HG02798 (cell line): Measurements from ENCODE around the gene PPP1R15B.

Experiments used
- ATAC-seq: cut with Tn5 transposase; IDR thresholded peaks from one replicate; pipeline ENCODE4 v1.9.1; 2021; ENCODE audit warnings: mild to moderate bottlenecking; ENCODE audit not compliant: unreplicated experiment, poor library complexity

PPP1R15B gene

DNA sequence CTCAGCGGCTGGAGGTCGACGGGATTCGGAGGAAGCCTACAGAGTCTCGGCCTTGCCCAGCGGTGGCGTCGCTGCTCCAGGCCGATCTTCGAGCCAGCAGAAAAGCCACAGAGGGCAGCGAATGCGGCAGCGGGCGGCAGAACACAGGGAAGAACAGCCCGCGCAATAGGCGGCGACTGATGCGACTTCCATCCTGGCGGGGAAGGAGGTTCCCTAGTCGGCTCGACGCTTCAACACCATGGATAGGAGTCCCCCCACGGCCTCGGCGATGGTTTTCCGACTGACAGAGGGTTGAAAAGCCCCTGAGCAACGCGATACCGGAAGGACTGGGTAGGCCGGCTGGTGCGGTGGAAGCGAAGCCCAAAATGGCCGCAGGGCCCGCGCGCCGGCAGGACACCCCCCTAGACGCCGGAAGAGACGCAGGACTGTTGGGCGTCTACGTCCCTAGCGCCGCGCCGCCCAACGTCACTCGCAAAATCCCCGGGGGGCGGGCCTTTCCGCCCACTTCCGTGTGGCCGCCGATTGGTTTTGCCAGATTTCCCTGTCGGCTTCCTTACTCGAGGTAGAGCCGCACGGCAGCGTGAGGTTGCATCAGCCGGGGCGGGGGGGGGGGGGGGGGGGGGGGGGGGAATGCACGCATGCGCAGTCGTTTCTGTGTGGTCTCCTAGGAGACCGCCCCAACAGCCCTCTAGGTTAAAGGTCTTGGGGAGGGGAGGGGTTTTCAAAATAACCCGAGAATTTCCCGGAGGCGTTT is at the start of gene PPP1R15B:
Gene PPP1R15B, minus strand, starts transcription at position 367 of the 754 bp plus-strand sequence. CDS start 406 bp downstream, outside the sequence.
- ATAC-seq = peak; percentile 96

- no peak for ATAC-seq
Observed at GRCh38 chr1:204460346-204460745, 48.7 kb upstream of the PPP1R15B start.

DNA sequence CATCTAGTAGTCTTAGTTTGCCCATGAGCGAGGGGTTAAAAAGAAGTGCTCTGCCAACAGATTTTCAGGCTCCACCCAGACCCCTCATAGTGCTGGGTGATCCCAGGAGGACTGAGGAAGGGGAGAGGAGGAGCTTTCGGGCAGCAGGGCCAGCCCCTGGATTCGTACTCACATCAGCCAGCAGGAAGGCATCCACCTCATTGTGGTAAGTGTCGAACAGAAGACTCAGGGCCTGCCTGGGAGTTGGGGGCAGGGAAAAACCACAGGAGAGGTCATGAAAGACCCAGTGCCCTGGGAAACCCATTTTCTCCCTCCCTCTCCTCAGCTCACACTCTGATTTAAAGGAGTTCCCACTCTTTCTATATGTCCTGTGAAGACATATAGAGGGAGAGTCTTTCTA is 48.1 kb upstream of the PPP1R15B start:
- ATAC-seq = no peak

GRCh38 chr1:204457666-204458065 is 46.0 kb upstream of the PPP1R15B start:
- ATAC-seq = no peak

- ATAC-seq = no peak
Observed at GRCh38 chr1:204456826-204457442, 45.3 kb upstream of the PPP1R15B start.

GRCh38 chr1:204455831-204456145 is 44.2 kb upstream of the PPP1R15B start:
- ATAC-seq = no peak

GRCh38 chr1:204455063-204455830 is 43.6 kb upstream of the PPP1R15B start:
- ATAC-seq = no peak

DNA sequence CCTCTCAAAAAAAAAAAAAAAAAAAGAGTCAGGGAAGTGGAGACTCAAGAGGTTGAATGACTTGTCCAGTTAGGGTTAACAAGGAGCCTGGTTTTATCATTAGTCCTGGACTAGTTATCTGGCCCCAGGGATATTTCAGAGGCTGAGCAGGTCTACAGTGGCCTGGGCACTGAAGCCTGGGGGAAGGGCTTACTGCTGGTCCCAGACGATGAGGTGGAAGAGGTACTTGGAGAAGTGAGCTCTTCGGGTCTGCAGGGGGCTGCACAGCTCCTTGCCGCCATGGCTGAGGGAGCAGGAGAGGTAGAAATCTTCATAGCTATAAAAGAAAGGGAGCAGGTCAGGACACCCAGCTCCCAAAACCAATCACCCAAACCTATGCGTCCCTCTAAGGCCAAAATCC is 42.9 kb upstream of the PPP1R15B start:
- ATAC-seq = no peak

DNA sequence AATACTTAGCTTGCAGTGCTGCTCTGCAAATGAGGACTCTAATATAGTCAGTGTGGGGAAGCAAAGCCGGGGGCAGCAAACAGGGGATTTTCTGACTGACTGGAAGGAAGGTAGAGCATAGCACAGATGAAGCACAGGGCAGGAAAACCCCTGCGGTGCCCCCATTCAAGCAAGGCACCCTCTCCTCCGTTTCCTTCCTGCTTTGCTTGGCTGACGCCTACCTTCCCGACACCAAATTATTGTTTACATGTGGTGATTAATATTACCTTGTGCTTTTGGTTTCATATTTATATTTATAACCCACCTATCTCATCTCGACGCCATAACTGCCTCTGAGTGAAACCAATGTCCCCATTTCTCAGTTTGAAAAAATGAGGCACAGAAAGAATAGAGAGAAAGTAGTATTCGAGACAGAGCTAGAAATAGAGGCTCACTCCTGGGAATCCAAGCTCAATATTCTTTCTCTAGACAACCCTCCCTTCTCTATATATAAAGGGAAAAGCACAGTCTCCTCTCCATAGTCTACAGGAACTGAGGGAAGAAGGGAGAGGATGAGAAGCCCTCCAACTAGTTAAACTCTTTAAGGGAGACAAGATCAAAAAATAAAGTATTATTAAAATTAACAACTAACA is 41.6 kb upstream of the PPP1R15B start:
- ATAC-seq = peak; percentile 71

GRCh38 chr1:204451352-204452124 is 39.9 kb upstream of the PPP1R15B start:
- no peak for ATAC-seq

GRCh38 chr1:204450461-204451257 is 39.0 kb upstream of the PPP1R15B start:
- ATAC-seq = no peak

GRCh38 chr1:204449678-204450280 is 38.2 kb upstream of the PPP1R15B start:
- no peak for ATAC-seq

GRCh38 chr1:204448991-204449677 is 37.5 kb upstream of the PPP1R15B start:
- ATAC-seq = no peak

DNA sequence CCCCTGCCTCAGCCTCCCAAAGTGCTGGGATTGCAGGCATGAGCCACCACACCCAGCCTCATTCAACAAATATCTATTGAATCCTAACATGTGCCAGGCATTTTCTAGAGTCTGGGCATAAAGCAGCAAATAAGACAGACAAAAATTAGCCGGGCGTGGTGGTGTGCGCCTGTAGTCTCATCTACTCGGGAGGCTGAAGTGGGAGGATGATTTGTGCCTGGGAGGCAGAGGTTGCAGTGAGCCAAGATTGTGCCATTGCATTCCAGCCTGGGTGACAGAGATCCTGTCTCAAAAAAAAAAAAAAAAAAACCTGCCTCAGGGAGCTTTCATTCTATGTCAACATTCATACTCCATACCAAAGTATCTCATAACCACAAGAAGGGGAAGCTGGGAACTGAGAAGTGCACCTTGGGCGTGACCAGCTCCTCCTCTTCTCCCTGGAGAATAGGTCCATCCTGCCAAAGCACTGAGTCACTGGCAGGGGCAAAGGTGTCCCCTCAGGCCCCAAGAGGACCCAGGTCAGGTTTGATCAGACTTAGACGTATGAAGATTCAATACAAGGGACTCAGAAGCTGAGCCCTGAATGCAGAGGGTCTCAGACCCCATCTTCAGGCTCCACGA is 36.8 kb upstream of the PPP1R15B start:
- ATAC-seq = no peak

DNA sequence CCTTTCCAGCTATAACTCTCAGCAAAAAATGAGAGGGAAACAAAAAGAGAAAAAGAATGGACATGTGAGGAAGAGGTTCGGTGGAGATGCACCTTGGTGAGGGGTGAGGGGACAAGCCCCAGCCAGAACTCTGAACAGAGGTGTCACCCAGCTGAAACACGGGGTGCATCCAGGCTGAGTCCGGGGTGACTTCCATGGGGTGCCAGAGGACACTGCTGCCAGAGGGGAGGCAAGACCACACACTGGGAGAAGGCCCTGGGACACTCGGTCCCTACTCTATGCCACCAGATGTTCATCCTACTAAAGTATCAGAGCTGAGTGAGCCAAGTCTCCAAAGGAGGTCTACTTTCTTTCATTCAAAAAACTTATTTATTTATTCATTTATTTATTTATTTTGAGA is 36.1 kb upstream of the PPP1R15B start:
- no peak for ATAC-seq

DNA sequence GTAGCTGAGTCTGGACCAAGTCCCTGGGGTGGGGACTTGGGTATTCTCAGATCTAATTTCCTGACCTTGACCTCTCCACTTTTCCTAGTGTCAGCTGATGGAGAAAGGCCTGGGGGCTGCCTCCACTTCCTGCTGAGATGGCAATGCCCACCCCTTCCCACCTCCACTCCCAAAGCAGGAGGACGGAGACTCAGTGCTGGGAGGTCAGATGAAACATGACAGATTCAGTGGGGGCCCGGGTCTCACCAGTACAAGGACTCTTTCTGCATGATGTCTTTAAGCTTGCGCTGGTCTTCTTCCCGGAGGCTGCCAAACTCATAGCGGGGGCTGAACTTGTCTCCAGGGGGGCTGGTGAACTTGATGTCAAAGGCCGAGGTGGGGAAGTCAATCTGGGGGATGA is 35.6 kb upstream of the PPP1R15B start:
- no peak for ATAC-seq

DNA sequence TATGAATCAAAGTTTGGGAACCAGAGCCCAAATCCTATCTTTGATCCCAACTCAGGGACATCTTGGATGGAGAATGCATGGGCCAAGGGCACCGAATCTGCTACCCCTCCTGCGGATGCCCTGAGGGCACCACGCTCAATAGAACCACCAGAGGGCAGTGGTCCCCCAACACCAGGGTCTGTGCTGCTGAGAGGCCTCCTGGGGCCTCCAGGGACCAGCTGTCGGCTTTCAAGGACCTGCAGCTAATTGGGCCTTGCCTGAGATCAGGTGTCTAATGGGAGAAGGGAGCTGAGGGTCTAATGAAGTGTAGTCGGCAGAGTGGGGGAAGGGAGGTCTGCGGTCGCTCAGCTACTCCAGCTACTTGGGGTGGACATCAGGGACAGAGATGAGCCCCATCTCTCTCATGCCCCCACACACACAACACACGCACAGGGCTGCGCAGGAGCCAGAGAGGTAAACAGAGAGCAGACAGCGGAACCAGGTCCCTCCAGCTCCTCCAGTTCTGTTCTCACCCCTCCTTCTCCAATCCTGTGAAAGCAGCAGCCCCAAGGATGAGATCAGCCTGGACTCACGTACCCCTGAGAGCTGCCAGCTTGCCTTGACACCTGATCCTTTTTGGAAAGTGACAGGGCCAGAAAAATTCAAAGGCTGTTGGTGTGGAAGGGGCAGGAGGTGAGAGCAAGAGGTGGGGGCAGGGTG is 34.9 kb upstream of the PPP1R15B start:
- peak; percentile 67 for ATAC-seq
